Activated CD4-positive, CD25-positive, alpha-beta regulatory T cell treated with anti-CD3 and anti-CD28 coated beads, Interleukin-2, amount 50 U/mL, for 24 hours (primary cell): ENCODE data around the gene BRIX1.

Experiments
- ATAC-seq, 2 donors: fragments of 150-1000 bp; cut with Tn5 transposase; one replicate each; pipeline ENCODE4 v1.10.0; 2021; ENCODE audit warnings: mild to moderate bottlenecking in 1 of 2, moderate library complexity in 1 of 2

BRIX1 gene

GRCh38 chr5:34915139-34915855 is at the start of gene BRIX1, which contains the start of gene RAD1:
Gene BRIX1 (plus strand): TSS chr5:34915711. CDS start chr5:34915739, 28 bp downstream.
Gene RAD1 (minus strand): TSS chr5:34915504. CDS start chr5:34914892, 612 bp downstream.
- ATAC-seq: peak; percentile 99 to 100

DNA sequence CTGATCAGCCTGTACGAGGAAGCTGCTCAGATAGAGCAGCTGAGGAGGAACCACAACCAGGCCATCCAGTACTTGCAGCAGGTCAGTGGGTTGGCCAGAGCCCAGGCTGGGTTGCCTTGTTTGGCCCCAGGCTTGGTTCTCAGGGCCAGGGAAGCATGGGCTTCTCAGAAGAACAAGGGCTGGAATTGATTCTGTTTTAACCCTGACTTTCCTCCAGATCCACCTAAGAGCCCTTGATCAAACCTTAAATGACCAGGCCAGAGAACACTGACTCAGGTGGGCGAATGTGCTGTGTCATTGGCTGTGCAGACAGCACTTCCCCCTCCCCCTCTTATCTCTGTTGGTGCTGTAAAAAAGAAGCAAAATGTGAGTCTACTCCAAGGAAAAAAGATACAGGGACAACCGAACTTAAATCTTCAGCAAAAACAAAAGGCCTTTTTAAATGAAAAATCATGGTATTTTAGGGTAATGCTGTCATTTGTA is 48.5 kb upstream of the BRIX1 start:
- ATAC-seq: no peak

- ATAC-seq: no peak
Observed at GRCh38 chr5:34867660-34868059, 47.9 kb upstream of the BRIX1 start.

DNA sequence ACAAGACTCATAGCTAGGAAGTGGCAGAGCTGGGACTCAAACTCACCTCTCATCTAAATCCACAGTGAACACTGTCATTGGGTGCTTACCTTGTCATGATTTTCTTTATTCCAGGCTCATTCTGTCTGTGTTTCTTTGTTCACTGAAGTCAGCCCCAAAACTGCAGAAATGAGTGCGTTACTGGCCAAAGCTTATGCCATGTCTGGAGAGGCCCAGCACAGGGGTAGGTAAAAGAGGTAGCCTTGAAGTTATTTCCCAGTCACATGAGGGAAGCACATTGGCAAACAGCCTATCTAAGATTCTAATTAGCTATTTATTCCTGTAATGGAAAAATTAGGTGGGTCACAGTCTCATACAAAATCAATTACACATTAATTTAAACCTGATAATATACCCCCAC is 46.7 kb upstream of the BRIX1 start:
- no peak for ATAC-seq

GRCh38 chr5:34869256-34869655 is 46.3 kb upstream of the BRIX1 start:
- ATAC-seq: no peak

GRCh38 chr5:34870382-34870781 is 45.1 kb upstream of the BRIX1 start:
- no peak for ATAC-seq

DNA sequence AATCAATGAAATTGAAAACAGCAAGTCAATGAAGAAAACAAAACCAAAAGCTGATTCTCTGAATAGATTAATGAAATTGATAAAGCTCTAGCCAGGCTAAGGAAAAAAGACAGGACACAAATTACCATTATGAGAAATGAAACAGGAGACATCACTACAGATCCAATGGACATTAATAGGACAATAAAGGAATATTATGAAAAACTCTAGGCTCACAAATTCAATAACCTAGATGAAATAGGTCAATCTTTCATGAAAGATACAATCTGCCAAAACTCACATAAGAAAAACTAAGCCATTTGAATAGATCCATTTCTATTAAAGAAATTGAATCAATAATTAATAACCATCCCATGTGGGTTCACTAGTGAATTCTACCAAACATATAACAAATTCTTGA is 39.2 kb upstream of the BRIX1 start:
- ATAC-seq: no peak

DNA sequence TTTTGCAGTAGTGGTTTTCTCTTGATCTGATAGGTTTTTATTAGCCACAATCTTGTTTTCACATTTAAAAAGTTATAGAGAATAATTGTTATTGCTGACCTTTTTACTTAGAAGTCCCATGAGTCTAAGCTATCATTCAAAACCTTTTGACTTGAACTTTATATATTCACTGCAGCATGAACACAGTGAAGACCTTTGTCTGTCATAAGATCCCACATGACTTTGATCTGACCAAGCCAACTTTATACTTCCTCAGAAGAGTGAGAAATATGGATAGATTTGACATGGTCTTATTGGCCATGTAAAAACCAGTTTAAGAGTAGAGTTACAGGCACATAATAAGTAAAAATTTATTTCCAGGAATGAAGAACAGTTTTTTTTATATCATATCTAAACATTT is 34.3 kb upstream of the BRIX1 start:
- ATAC-seq: no peak

GRCh38 chr5:34886392-34887119 is 29.0 kb upstream of the BRIX1 start:
- ATAC-seq: no peak

DNA sequence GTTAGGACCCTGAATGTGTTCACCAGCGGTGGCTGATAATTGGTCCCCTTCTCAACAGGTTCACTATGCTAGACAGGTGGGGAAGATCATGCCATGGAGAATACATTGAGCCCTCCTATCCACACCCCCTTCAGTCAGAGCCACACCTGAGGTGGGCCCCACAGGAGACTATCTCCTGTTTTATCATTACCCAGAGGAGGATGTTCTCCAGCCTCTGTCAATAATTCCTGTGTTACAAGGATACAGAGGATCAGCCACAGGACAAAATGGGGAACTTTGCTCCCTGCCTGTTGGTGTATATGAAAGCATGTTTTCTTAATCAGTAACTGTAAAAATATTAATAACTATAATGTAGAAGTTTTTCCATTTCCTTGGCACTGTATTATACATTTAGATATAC is 26.1 kb upstream of the BRIX1 start:
- no peak for ATAC-seq

DNA sequence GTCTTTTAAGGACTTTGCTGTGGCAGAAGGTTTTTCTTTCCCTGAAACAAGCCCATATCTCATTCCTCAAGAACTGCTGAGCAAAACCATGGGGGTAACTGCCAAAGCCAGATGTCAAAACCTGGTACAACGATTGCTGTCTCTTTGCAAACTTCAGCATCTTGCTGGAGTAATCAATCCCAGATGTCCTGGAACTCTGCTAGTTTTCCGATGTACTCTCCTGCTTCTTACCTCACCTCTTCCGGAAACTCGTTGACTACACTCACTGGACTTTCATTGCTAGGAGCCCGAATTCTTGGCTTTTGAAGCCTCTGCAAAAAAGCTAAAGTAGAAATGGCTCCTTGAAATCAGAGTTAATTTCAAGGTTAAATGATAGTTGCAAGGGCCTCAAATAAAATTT is 23.5 kb upstream of the BRIX1 start:
- ATAC-seq: no peak

DNA sequence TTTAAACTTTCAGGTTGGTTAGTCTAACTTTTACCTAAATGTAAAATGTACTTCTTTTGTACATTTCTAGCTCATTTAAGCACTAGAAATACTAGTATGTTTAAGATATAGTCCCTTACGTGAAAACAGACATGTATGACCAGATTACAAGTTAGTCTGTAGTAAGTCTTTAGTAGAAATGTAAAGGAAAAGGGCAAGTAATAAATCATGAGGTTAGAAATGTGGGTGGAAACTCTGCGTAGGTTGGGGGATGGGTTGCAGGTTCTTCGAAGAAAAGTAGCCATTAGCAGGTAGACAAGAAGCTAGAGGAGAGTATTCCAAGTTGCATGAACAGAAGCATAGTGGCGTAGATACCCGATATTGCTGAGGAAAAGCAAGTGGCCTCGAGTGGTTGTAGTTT is 23.1 kb upstream of the BRIX1 start:
- ATAC-seq: no peak

- no peak for ATAC-seq
Observed at GRCh38 chr5:34894716-34895115, 20.8 kb upstream of the BRIX1 start.

DNA sequence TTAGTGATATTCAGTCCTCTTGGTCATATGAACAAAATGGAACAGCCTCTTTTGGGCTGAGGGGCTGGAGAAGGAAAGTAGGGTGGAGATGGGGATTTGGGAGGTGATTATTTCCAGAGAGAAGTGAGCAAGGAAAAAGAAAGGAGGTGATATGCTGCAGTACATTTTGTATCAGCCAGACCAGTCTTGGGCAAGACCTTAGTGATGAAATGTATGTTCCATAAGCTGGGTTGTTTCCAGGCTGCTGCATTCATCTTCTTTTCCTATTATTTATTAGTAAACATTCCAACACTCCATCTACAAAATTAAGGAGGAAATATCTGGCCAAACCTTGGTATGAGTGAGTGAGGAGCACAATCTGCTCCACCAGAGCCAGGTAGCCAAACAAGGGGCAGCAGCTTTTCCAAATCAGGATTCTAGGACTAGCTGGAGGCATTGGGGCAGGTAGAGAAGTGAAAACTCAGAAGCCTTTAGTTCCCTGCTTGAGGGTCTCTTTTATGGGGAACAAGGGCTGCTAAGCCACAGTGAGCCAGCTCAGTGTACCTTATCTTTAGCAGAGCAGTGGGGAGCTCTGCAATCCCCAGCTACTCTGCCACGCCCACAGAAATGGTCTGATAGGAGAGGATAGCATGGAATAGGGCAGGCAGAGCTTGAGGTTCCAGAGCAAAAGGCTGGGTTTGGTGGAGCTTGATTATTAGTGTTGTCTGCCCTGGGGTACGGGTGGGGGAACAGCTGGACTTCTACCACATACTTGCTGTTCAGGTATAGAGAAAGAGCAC is 19.7 kb upstream of the BRIX1 start:
- no peak for ATAC-seq

DNA sequence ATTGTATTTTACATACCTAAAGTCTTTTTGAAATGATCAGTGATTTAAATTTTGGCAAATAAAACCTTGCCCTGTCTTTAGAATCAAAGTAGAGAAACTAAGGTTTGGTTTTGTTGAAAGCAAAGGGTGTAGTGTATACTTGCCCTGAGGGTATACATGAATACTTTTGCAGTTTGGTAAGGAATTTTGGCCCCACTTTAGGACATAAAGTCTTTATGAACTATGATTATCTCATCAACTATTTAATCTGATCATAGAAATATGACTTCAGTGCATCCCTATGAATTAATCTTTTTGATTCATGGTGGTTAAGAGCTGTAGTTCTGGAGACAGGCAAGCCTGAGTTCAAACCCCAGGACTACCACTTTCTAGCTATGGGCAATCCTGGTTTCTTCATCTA is 17.9 kb upstream of the BRIX1 start:
- ATAC-seq: no peak

DNA sequence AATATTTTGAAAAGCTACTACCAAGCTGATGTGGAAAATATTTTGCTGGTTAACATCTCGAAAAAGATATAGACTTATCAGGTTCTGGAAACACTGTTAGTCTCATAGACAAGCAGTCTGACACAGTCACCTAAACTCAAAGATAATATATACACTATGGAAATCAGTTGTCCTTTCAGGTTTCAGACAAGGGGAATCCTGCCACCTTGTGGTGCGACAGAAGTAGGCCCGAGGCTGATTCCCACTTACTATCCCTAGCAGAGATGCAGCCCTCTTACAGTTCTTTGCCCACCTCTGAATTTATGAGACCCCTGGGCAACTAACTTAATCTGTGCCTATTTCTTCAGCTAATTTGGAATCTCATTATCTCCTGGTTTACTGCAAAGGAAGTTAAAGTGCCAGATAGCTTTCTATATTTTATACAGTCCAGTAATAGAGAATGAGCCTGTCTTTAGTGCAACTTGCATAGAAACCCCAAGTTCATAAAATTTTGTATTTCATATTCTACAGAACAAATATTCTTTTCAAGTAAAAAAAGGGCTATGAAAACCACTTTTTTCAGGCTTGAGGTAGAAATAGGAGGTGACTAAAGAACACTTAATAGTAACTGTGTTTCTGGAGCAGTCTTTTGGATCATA is 17.1 kb upstream of the BRIX1 start:
- ATAC-seq: peak; percentile 61 to 62

DNA sequence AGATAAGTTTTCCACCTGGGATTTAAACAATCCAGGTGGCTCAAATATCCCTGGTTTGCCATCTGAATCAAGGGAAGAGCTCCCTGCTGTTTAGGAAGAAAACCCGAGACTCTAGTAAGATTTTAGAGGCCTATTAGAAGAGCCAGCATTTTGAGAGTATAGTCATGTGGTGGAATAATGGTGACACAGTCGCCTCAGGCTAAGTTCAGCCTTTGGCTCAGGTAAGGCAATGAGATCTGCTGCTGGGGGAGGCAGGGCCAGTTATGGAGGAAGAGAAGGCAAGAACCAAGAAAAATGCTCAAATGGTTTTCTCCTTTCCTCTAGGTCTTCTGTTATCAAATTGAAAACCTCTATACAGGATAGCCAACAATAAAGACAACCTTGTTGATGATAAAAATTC is 16.4 kb upstream of the BRIX1 start:
- no peak for ATAC-seq

GRCh38 chr5:34900652-34901051 is 14.9 kb upstream of the BRIX1 start:
- ATAC-seq: no peak

- ATAC-seq: no peak
Observed at GRCh38 chr5:34903260-34903659, 12.3 kb upstream of the BRIX1 start.

GRCh38 chr5:34905564-34905963 is 9.9 kb upstream of the BRIX1 start:
- ATAC-seq: no peak

DNA sequence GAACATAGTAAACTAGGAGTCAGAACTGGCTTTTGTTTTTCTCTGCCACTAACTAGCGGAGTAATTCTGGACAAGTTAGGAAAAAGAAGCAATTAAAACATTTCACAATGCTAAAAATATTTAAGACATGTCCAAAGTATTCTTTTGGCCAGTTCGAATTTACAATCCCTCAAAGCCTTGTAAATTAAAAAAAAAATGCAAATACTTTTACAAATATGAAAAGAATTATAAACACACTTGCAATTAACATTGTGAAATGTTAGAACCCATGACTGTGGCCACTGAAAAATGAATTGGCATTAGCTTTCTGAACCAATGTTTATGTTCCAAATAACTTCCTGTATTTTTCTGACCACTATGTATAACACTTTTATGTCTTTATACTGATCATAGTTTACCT is 2.4 kb upstream of the BRIX1 start:
- no peak for ATAC-seq

- ATAC-seq: no peak
Observed at GRCh38 chr5:34914671-34915138, 806 bp upstream of the BRIX1 start.

GRCh38 chr5:34915856-34916192 is 313 bp downstream of the BRIX1 start:
- peak in 1 of 2 donors; percentile 3 for ATAC-seq
